Osteoblast (primary cell): Measurements from ENCODE around the gene ARHGEF17. TPM values are rescaled to one million over a fixed set of nuclear protein-coding genes. Genes with fewer than 3 reads are reported as not detected.
A peak's percentile ranks its signal among the peaks of the same experiment; 100 is the strongest.

ENCODE experiments used
- DNase-seq: peaks from one replicate; pipeline ENCODE4 v3.0.0; 2011; ENCODE audit warnings: low spot score, mixed read lengths; ENCODE audit not compliant: insufficient read length; ENCODE audit errors: missing footprints
- H2AFZ ChIP-seq: 2 replicates; pipeline ENCODE4 v1.6.0; 2011; ENCODE audit warnings: mild to moderate bottlenecking, low read length
- H3K27ac ChIP-seq: 2 replicates; pipeline ENCODE4 v1.5.1; 2011; ENCODE audit warnings: mild to moderate bottlenecking, low read depth, low read length, moderate library complexity
- H3K27me3 ChIP-seq: 2 replicates; pipeline ENCODE4 v1.6.0; 2012; ENCODE audit warnings: mild to moderate bottlenecking, control low read depth, inconsistent platforms, low read length, moderate library complexity; ENCODE audit not compliant: insufficient read depth
- H3K36me3 ChIP-seq: 2 replicates; pipeline ENCODE4 v1.5.1; 2011; ENCODE audit warnings: mild to moderate bottlenecking, low read length, control low read depth, moderate library complexity; ENCODE audit not compliant: insufficient read depth
- H3K4me1 ChIP-seq: 2 replicates; pipeline ENCODE4 v1.5.1; 2011; ENCODE audit warnings: mild to moderate bottlenecking, low read length, control low read depth, moderate library complexity; ENCODE audit not compliant: insufficient read depth
- H3K4me2 ChIP-seq: 2 replicates; pipeline ENCODE4 v1.6.0; 2011; ENCODE audit warnings: mild to moderate bottlenecking, low read length; ENCODE audit not compliant: insufficient read depth
- H3K4me3 ChIP-seq: fragments of 200-600 bp; sonication (generic); 3 replicates; pipeline ENCODE4 v1.5.1; 2012; ENCODE audit warnings: mild to moderate bottlenecking, low read length, inconsistent platforms; ENCODE audit not compliant: insufficient read depth
- H3K79me2 ChIP-seq: 2 replicates; pipeline ENCODE4 v1.6.0; 2012; ENCODE audit warnings: mild to moderate bottlenecking, low read length, control low read depth, inconsistent platforms; ENCODE audit not compliant: insufficient read depth
- H3K9me3 ChIP-seq: 2 replicates; pipeline ENCODE4 v1.5.1; 2011; ENCODE audit warnings: low read depth, low read length, control low read depth
- H4K20me1 ChIP-seq: 2 replicates; pipeline ENCODE4 v1.6.0; 2012; ENCODE audit warnings: mild to moderate bottlenecking, low read length, control low read depth; ENCODE audit not compliant: insufficient read depth
- total RNA-seq: library from RNA; depleted of rRNA; stranded (reverse); fragments of >200 nt; gene quantifications from 2 replicates; pipeline ENCODE4 v1.2.3, GENCODE V29; 2012
- TF ChIP-seq, protein P1 (sequence below): IDR thresholded peaks from 2 replicates; pipeline ENCODE4 v1.5.1; 2011; ENCODE audit warnings: mild to moderate bottlenecking, low read depth, low read length, moderate library complexity; ENCODE audit errors: extremely low read depth

Gene ARHGEF17
- total RNA-seq, 1 donor, result 67.0 TPM

DNA sequence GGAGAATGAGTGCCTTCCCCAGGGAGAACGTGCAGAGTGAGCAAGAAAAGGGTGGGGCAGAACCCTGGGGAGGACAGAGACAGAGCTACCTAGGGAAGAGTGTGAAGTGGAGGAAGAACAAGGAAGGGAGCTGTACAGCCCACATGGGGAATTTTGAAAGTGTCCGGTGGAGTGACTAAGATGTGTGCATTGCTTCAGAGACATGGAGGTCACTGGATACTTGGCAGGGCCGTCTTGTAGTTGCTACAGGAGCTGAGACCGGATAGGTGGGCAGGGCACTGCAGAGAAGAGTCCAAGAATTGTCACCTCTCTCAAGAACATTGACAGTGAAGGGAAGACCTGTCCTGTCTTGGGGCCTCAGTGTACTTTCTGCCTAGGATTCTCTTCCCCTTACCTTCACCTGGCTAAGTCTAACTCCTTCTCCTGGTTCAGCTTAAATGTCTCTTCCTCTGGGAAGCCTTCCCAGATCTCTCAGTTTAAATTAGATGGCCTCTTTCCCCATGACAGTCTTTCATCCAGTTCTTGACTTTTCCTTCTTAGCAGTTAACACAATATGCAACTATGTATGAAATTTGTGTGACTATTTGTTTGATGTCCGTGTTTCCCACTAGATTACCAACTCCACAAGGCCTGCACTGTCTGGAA lies 45.1 kb upstream of the ARHGEF17 start:
- Histone ChIP-seq H3K36me3 (no peaks in the 10 kb centered on the region), H3K79me2 (no peaks in the 10 kb centered on the region), H3K27me3 (no peaks in the 10 kb centered on the region), H3K4me1 (peaks cover 31% of the 10 kb centered on the region), H3K4me3 (no peak overlapping the region), H4K20me1 (no peaks in the 10 kb centered on the region), H2AFZ (no peak overlapping the region), H3K4me2 (no peak overlapping the region), H3K27ac (no peak overlapping the region), H3K9me3 (no peaks in the 10 kb centered on the region)
- TF ChIP-seq, protein P1, sequence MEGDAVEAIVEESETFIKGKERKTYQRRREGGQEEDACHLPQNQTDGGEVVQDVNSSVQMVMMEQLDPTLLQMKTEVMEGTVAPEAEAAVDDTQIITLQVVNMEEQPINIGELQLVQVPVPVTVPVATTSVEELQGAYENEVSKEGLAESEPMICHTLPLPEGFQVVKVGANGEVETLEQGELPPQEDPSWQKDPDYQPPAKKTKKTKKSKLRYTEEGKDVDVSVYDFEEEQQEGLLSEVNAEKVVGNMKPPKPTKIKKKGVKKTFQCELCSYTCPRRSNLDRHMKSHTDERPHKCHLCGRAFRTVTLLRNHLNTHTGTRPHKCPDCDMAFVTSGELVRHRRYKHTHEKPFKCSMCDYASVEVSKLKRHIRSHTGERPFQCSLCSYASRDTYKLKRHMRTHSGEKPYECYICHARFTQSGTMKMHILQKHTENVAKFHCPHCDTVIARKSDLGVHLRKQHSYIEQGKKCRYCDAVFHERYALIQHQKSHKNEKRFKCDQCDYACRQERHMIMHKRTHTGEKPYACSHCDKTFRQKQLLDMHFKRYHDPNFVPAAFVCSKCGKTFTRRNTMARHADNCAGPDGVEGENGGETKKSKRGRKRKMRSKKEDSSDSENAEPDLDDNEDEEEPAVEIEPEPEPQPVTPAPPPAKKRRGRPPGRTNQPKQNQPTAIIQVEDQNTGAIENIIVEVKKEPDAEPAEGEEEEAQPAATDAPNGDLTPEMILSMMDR, result no peak
- peak; percentile 83 for DNase-seq

DNA sequence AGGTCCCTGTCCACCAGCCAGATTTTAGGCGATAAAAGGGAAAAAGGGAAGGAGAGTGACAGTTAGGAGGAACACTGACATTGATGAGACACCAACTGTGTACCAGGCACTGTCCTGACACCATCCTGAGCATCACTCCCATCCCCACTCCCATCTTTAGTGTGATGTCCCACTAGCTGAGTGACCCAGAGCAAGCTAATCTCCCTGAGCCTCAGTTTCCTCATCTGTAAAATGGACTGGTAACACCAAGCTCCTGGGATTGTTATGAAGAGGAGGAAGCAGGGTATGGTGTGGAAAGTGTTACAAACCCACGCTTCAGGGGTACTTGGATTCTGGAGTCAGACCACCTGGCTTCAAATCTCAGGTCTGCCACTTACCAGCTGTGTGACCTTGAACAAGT lies 44.4 kb upstream of the ARHGEF17 start:
- TF ChIP-seq, protein P1, result no peak
- Histone ChIP-seq H3K27ac (no peak overlapping the region), H3K4me3 (no peak overlapping the region), H3K4me1 (peaks cover 24% of the 10 kb centered on the region), H3K27me3 (no peaks in the 10 kb centered on the region), H2AFZ (no peak overlapping the region), H3K4me2 (no peak overlapping the region), H3K79me2 (no peaks in the 10 kb centered on the region), H3K36me3 (no peaks in the 10 kb centered on the region), H3K9me3 (no peaks in the 10 kb centered on the region), H4K20me1 (no peaks in the 10 kb centered on the region)
- no peak for DNase-seq

DNA sequence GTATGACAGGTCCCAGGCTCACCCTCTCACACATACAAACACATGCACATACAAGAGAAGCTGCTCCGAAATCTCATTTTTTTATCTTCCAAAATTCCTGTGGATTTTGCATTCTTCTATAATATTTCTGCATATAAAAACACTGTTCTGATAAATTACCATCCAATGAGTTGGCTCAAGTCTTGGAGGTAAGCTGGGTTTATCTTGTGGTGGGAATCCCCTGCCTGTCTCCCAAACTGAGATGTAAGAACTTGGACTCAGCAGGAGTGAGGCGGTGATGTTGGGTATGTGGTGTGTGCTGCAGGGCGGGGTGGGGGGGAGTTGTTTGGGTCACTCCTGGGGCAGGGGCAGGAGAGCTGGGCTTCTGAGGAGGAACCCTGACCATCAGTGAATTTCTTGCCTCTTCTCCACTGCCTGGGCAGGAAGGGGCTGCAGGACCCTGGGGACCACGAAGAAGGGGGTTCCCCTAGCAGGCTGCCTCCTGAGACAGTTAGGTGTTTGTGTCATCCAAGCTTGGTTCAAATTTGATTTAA lies 42.7 kb upstream of the ARHGEF17 start:
- DNase-seq, result peak; percentile 15
- TF ChIP-seq, protein P1, result no peak
- H2AFZ ChIP-seq, result no peak overlapping the region
- peaks cover 22% of the 10 kb centered on the region for H3K4me1 ChIP-seq
- peaks cover 6% of the 10 kb centered on the region for H4K20me1 ChIP-seq
- H3K27me3 ChIP-seq, result no peaks in the 10 kb centered on the region
- H3K79me2 ChIP-seq, result no peaks in the 10 kb centered on the region
- no peaks in the 10 kb centered on the region for H3K36me3 ChIP-seq
- H3K4me3 ChIP-seq, result peak overlapping the region; percentile 74
- H3K4me2 ChIP-seq, result peak overlapping the region; percentile 80
- H3K27ac ChIP-seq, result no peak overlapping the region
- no peaks in the 10 kb centered on the region for H3K9me3 ChIP-seq

DNA sequence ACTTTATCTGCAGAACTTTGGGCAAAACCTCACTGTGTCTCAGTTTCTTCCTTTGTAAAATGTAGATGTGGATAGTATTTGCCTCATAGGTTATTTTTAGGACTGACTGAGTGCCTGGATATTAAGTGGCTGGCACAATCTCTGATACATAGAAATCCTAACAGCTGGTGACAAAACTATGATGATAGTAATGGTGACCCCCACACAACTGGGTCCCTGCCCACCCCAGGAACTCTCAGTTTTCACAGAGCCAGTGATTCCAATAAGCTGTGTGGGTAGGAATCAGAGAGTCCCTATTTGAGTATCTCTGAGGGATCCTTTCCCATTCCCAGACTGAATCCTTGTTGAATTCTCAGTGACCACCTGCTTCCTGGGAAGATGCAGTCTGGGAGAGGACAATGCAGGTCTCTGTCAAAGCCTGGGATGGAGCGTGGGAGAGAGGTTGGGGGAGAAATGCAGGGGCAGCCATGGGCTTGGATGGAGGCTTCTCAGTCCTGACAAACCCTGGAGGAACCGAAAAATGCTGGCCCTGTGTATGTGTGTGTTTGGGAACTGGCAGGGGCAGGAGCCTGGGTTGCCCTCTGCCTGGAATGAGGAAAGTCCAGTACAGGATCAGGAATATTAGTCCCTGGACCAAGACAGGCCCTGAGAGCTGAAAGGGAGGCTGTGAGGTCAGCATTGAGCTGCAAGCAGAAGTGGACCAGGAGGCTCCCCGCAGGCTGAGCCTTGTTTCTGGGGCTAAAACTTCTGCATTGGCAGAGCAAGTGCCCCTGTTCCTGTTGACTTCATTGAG lies 42.0 kb upstream of the ARHGEF17 start:
- TF ChIP-seq, protein P1, result no peak
- H3K27ac ChIP-seq, result no peak overlapping the region
- H2AFZ ChIP-seq, result no peak overlapping the region
- DNase-seq, result no peak
- no peaks in the 10 kb centered on the region for H3K79me2 ChIP-seq
- no peaks in the 10 kb centered on the region for H3K27me3 ChIP-seq
- peaks cover 7% of the 10 kb centered on the region for H4K20me1 ChIP-seq
- H3K36me3 ChIP-seq, result no peaks in the 10 kb centered on the region
- no peaks in the 10 kb centered on the region for H3K9me3 ChIP-seq
- peak overlapping the region; percentile 29 for H3K4me2 ChIP-seq
- no peak overlapping the region for H3K4me3 ChIP-seq
- H3K4me1 ChIP-seq, result peaks cover 22% of the 10 kb centered on the region
